H54 (cell line): ENCODE results near the gene CLASP1.

Source experiments
- DNase-seq: peaks from one replicate; pipeline ENCODE4 v3.0.0; 2011; ENCODE audit warnings: low spot score, mixed read lengths; ENCODE audit not compliant: insufficient read length
- FAIRE-seq: peaks from 3 replicates; lab custom pipeline; 2011; peaks lifted over from hg19 to GRCh38; lab: Jason Lieb, UNC
- POLR2A ChIP-seq: IDR thresholded peaks from 2 replicates; pipeline ENCODE4 v1.6.1; 2011; ENCODE audit warnings: low read depth, mild to moderate bottlenecking, low read length

CLASP1 gene

GRCh38 chr2:121294881-121295840 lies 354.1 kb downstream of the CLASP1 start:
- FAIRE-seq (no peak), DNase-seq (no peak)
- no peak for TF ChIP-seq POLR2A

DNA sequence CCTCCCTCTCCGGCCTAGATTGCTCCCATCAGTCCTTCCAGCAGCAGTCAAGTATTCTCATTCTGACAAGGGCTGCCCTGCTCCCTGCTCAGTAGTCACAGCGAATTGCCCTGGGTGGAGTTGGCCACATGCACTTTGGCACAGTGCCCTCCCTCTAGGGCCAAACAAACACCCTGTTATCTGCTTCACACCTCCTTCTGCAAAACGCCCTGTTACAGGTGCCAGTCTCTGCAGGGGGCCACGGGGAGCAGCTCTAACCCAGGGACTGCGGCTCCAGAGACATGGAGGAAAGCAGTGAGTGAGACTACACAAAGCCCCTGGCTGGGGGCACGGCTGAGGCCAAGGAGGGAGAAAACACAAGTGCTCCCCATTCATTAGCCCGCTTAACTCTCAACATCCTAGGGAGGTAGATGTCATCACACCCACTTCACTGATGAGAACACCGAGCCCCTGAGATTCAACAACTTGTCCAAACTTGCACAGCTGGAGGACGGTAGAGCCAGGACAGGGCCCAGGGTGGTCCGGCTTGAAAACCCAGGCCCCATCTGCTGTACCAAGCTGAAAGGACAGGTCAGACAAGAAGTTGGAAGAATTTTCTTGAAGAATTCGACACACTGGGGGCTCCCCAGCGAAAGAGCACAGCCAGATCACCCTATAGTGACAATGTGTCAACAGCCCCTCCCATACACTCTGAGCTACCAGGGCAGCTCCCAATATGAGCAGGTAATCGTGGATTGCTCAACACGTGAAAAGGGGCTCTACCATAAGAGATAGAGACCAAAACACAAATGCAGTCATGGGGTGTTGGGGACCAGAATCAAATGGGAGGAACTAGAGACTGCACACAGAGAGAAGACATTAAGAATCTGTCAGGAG lies 355.6 kb downstream of the CLASP1 start:
- FAIRE-seq = no peak
- no peak for TF ChIP-seq POLR2A
- no peak for DNase-seq

DNA sequence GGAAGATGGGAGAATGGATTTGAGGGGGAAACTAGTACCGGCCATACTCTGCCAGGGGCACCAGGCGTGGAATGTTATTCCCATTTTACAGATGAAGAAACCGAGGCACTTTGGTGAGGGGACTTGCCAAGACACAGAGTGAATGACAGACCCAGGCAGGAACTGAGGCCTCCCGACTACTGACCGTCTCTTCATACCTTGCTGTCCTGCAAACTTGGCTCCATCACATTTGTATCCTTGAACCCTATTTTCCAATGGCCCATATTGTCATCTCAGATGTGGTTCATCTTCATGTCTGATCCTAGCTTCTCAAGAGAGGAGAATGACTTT lies 358.0 kb downstream of the CLASP1 start:
- FAIRE-seq (no peak), DNase-seq (no peak)
- TF ChIP-seq POLR2A = no peak

DNA sequence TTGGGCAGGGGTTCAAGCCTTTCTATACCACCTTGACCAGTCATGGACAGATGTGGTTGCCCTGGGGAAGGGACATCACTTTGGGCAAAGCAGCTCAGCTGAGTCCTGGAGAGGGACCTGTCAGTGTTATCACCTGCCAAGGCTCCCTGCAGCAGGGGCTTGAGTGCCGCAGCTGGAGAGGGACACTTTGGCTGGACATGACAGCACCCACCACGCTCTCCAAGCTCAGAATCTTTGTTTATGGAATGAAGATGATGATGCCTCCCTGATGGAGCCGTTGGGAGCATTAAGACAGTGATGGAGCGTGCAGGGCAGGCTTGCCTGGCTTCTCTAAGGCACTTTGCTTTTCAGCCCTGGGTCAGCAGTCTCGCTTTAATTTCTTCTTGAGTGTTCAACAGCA lies 360.0 kb downstream of the CLASP1 start:
- no peak for FAIRE-seq

DNA sequence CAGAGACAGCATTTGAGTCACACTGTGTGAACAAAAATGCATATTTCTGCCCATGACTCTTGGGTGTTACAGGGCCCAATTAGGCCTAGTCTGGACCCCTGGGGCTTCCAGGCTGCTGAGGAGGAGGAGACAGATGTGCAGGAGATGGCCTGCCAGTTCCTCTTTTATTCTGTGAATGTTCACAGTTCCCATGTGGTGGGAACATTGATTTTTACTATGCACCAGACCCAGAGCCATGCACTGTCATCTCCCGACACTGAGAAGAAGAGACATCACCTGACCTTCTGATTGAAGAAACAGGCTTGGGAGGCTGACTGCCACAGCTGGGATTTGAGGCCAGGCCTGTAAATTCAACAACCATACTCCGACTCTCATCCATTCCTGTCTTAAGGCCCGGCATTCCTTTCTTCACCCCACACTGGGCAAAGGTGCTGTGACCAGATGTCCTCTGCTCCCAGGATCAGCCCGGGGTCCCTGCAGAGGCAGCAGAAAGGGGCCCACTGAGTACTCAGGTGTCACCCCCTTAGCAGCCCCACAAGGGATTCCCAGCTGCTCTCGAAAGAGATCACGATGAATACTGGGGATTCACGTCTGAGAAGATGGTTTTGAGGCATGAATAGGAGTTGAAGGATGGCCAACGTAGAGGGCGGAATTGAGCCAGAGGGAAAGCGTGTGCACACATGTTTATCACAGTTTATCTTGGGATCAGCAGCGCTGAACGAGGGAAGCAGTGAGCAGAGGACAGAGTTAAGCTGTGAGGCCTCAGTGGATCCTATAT lies 360.6 kb downstream of the CLASP1 start:
- TF ChIP-seq POLR2A = no peak
- DNase-seq (no peak), FAIRE-seq (no peak)

More for the DNA sequence above, 360.0 kb downstream of the CLASP1 start:
- DNase-seq = no peak
- TF ChIP-seq POLR2A = no peak

- DNase-seq = no peak
- no peak for FAIRE-seq
- TF ChIP-seq POLR2A = no peak
These were observed 361.3 kb downstream of the CLASP1 start for GRCh38 chr2:121287956-121288355.
